HG02884 (cell line): ENCODE measurements around the gene TRIM40.

Experiments used
- ATAC-seq: cut with Tn5 transposase; IDR thresholded peaks from one replicate; pipeline ENCODE4 v1.9.1; 2021; ENCODE audit warnings: mild to moderate bottlenecking, moderate library complexity; ENCODE audit not compliant: unreplicated experiment

TRIM40 gene

GRCh38 chr6:30147096-30147495 is 11.2 kb downstream of the TRIM40 start:
- ATAC-seq, result no peak

GRCh38 chr6:30149234-30149633 is 13.3 kb downstream of the TRIM40 start:
- no peak for ATAC-seq

- ATAC-seq, result no peak
Measured at GRCh38 chr6:30149858-30150550, 14.1 kb downstream of the TRIM40 start.

GRCh38 chr6:30150671-30151395 is 14.9 kb downstream of the TRIM40 start:
- ATAC-seq, result no peak

- no peak for ATAC-seq
Measured at GRCh38 chr6:30151580-30151979, 15.6 kb downstream of the TRIM40 start.

GRCh38 chr6:30152016-30152673 is 16.2 kb downstream of the TRIM40 start:
- no peak for ATAC-seq

GRCh38 chr6:30152910-30153610 is 17.1 kb downstream of the TRIM40 start:
- no peak for ATAC-seq

GRCh38 chr6:30154061-30154460 is 18.1 kb downstream of the TRIM40 start:
- no peak for ATAC-seq

GRCh38 chr6:30154709-30155519 is 19.0 kb downstream of the TRIM40 start:
- no peak for ATAC-seq

- no peak for ATAC-seq
Measured at GRCh38 chr6:30155520-30156261, 19.8 kb downstream of the TRIM40 start.

- no peak for ATAC-seq
Measured at GRCh38 chr6:30156262-30156599, 20.3 kb downstream of the TRIM40 start.

GRCh38 chr6:30156774-30157173 is 20.8 kb downstream of the TRIM40 start:
- ATAC-seq, result no peak

GRCh38 chr6:30157581-30157980 is 21.6 kb downstream of the TRIM40 start:
- ATAC-seq, result no peak

- no peak for ATAC-seq
Measured at GRCh38 chr6:30157999-30158398, 22.1 kb downstream of the TRIM40 start.

- ATAC-seq, result no peak
Measured at GRCh38 chr6:30158475-30159040, 22.6 kb downstream of the TRIM40 start.

GRCh38 chr6:30160008-30160784 is 24.3 kb downstream of the TRIM40 start:
- no peak for ATAC-seq

- no peak for ATAC-seq
Measured at GRCh38 chr6:30160785-30161531, 25.0 kb downstream of the TRIM40 start, which contains the start of gene TRIM10. TSS of gene TRIM10 (minus strand) at chr6:30161211. CDS start at chr6:30160858, 353 bp downstream.
